Gastrocnemius medialis (tissue), 4 donors: Measurements from ENCODE around the gene MAP3K5. TPM values are rescaled to one million over a fixed set of nuclear protein-coding genes. Genes with fewer than 3 reads are reported as not detected.

Experiments used
- ATAC-seq, 2 donors: fragments of 150-250 bp; one replicate each; pipeline ENCODE4 v1.9.1; 2016
- DNase-seq, 2 donors: peaks; one replicate each; pipeline ENCODE4 v3.0.0-alpha.2; 2019
- H3K27ac ChIP-seq, 4 donors: fragments of 200-600 bp; sonication (generic); 1 replicate in 1 of 4; 2 replicates in 3 of 4; pipeline ENCODE4 v1.5.1; 2016 to 2018; ENCODE audit warnings: mild to moderate bottlenecking in 2 of 4, moderate library complexity in 1 of 4
- H3K27me3 ChIP-seq, 3 donors: fragments of 200-600 bp; sonication (generic) in 2 of 3; 1 replicate in 1 of 3; 2 replicates in 2 of 3; pipeline versions ENCODE4 v1.5.1 to v1.6.0; 2016 to 2019; ENCODE audit warnings: mild to moderate bottlenecking in 1 of 3, moderate library complexity in 1 of 3
- H3K36me3 ChIP-seq, 2 donors: fragments of 200-600 bp; sonication (generic) in 1 of 2; one replicate each; pipeline ENCODE4 v1.5.1; 2017 to 2018
- H3K4me1 ChIP-seq, 2 donors: fragments of 200-600 bp; sonication (generic) in 1 of 2; one replicate each; pipeline ENCODE4 v1.5.1; 2016 to 2017; ENCODE audit warnings: mild to moderate bottlenecking in 2 of 2
- H3K4me3 ChIP-seq, 4 donors: fragments of 200-600 bp; sonication (generic) in 3 of 4; 1 replicate in 1 of 4; 2 replicates in 3 of 4; pipeline ENCODE4 v1.5.1; 2016 to 2019; ENCODE audit warnings: mild to moderate bottlenecking in 2 of 4
- H3K9me3 ChIP-seq, 3 donors: fragments of 200-600 bp; sonication (generic) in 2 of 3; 1 replicate in 1 of 3; 2 replicates in 2 of 3; pipeline ENCODE4 v1.5.1; 2016 to 2019
- POLR2A ChIP-seq, 2 donors: fragments of 450-650 bp; IDR thresholded peaks; one replicate each; pipeline ENCODE4 v1.6.1; 2017; ENCODE audit warnings: antibody characterized with exemption in 2 of 2, mild to moderate bottlenecking in 2 of 2, moderate library complexity in 2 of 2
- in situ Hi-C, 4 donors: fragments of 200-750 bp; cut with MboI; loops; one replicate each; pipeline versions ENCODE4 v1.15.0 to v1.8.0; 2017; ENCODE audit warnings: low sequenced_read_pairs in 4 of 4
- intact Hi-C: fragments of 100-400 bp; cut with DNase I; formaldehyde crosslinking; loops from one replicate; pipeline ENCODE4 v1.15.1; 2023; ENCODE audit warnings: low total_unique reads
- total RNA-seq, 4 donors: library from RNA; depleted of rRNA; stranded (reverse); fragments of >200 nt; gene quantifications; one replicate each; pipeline versions ENCODE4 v1.1.0 to v1.2.3, GENCODE V29; 2016
- TF ChIP-seq, protein P1 (sequence below), 5 experiments: fragments of 450-650 bp in 3 of 5; fragments of 200-600 bp in 2 of 5; sonication (generic) in 2 of 5; IDR thresholded peaks in 4 of 5; conservative IDR thresholded peaks in 1 of 5; 1 replicate in 4 of 5; 2 replicates in 1 of 5; pipeline ENCODE4 v1.5.1; 2016 to 2019; ENCODE audit warnings: antibody characterized with exemption in 5 of 5, mild to moderate bottlenecking in 3 of 5, moderate library complexity in 3 of 5

MAP3K5 gene
- total RNA-seq, 4 donors from 2014 or later: 2.9 to 46.9 (median 4.9) TPM

DNA sequence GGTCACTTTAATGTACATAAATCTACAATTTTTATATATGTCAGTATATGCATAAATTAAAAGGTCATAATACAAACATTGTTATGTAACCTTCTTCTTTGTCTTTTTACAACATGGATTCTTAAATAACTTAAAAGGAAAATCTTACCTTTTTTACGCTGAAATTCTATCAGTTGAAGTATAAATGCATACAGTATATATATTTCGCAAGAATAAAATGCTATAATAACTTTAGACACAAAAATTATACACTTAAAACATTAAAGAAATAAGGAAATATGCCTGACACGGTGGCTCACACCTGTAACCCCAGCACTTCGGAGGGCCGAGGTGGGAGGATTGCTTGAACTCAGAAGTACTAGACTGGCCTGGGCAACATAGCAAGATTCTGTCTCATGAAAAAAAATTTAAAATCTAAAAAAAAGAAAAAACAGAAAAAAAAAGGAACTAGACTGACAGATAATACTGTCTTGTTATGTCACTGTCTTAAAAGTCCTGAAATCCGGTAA lies 132.2 kb downstream of the MAP3K5 start:
- DNase-seq: no peak
- in situ Hi-C loops: no loop called here

DNA sequence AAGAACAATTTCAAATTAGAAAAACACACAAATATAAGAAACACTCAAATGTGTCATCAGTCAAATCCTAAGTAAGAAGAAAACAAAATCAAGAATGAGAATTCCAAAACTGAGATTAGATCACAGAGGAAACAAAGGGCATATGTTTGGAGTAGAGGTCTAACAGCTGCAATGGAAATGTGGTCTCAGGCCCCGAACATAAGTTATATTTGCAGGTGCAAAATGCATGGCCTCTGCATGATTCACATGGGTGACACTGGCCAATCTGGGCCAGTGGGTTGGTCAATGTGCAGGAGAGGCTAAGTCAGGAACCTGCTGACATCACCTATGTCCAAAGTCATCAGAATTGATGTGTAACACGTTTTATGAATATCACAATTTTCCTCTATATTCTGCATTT lies 133.6 kb downstream of the MAP3K5 start:
- no peak overlapping the region for H3K4me3 ChIP-seq
- H3K4me1 ChIP-seq: no peaks in the 10 kb centered on the region
- H3K27me3 ChIP-seq: no peaks in the 10 kb centered on the region
- ATAC-seq (no peak), DNase-seq (no peak)
- no peak overlapping the region for H3K27ac ChIP-seq
- in situ Hi-C loops: no loop called here
- no peak for TF ChIP-seq POLR2A (IDR thresholded peaks at IDR 0.05)
- TF ChIP-seq, protein P1, sequence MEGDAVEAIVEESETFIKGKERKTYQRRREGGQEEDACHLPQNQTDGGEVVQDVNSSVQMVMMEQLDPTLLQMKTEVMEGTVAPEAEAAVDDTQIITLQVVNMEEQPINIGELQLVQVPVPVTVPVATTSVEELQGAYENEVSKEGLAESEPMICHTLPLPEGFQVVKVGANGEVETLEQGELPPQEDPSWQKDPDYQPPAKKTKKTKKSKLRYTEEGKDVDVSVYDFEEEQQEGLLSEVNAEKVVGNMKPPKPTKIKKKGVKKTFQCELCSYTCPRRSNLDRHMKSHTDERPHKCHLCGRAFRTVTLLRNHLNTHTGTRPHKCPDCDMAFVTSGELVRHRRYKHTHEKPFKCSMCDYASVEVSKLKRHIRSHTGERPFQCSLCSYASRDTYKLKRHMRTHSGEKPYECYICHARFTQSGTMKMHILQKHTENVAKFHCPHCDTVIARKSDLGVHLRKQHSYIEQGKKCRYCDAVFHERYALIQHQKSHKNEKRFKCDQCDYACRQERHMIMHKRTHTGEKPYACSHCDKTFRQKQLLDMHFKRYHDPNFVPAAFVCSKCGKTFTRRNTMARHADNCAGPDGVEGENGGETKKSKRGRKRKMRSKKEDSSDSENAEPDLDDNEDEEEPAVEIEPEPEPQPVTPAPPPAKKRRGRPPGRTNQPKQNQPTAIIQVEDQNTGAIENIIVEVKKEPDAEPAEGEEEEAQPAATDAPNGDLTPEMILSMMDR (IDR thresholded peaks at IDR 0.05 in 4 of 5, conservative IDR thresholded peaks at IDR 0.05 in 1 of 5): no peak
- H3K9me3 ChIP-seq: no peaks in the 10 kb centered on the region
- intact Hi-C loops: no loop called here
- H3K36me3 ChIP-seq: peaks cover 0 to 6% of the 10 kb centered on the region in 2 donors

More for the DNA sequence above, 132.2 kb downstream of the MAP3K5 start:
- H3K4me1 ChIP-seq: no peaks in the 10 kb centered on the region
- intact Hi-C loops: no loop called here
- H3K4me3 ChIP-seq: no peak overlapping the region
- H3K9me3 ChIP-seq: no peaks in the 10 kb centered on the region
- no peaks in the 10 kb centered on the region for H3K27me3 ChIP-seq
- TF ChIP-seq POLR2A (IDR thresholded peaks at IDR 0.05): no peak
- TF ChIP-seq, protein P1 (IDR thresholded peaks at IDR 0.05 in 4 of 5, conservative IDR thresholded peaks at IDR 0.05 in 1 of 5): no peak
- no peak overlapping the region for H3K27ac ChIP-seq
- peaks cover 0 to 6% of the 10 kb centered on the region in 2 donors for H3K36me3 ChIP-seq
- no peak for ATAC-seq

DNA sequence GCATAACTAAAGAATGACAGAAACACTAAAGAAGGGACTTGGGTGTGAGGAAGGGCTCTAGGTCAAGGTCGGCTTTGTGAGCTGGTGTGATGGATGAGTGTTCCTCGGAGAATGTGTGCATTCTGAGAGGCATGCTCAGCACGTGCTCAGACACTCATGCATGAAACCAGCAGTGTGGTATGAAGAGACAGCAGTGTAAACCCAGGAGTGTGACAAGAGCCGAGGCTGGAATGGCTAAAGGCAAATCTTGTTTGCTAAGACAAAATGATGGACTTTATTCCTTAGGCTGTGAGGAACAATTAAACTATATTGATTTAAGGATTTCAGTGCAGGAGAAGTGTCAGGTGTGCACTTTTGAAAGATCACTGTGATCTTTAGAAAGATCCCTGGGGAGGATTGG lies 134.6 kb downstream of the MAP3K5 start:
- no peaks in the 10 kb centered on the region for H3K9me3 ChIP-seq
- peaks cover 0 to 6% of the 10 kb centered on the region in 2 donors for H3K36me3 ChIP-seq

DNA sequence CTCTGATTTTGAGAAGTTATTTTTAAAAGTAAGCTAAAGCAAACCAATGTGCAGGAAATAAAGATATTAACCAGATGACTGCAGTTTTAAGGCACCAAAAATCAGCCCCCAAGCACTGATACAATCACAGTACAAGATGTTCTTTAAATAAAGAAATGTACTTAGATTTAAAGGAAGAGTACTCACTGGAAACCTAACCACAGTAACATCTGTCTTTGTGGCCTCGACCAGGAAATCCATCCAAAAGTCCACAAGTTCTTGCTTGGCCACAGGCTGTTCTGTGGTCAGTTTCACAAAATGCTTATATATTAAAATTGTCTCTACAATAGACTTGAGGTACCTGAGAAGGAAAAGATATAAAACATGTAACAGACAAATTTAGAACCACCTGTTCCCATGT lies 136.2 kb downstream of the MAP3K5 start:
- intact Hi-C loops (loop anchor here (2.0 kb wide), 1 partner anchor 13 kb away; no protein-coding TSS in a partner anchor), in situ Hi-C loops (no loop called here)
- H3K4me1 ChIP-seq: no peaks in the 10 kb centered on the region
- no peak overlapping the region for H3K4me3 ChIP-seq
- no peaks in the 10 kb centered on the region for H3K27me3 ChIP-seq
- H3K9me3 ChIP-seq: no peaks in the 10 kb centered on the region
- H3K36me3 ChIP-seq: peaks cover 0 to 6% of the 10 kb centered on the region in 2 donors
- TF ChIP-seq, protein P1 (IDR thresholded peaks at IDR 0.05 in 4 of 5, conservative IDR thresholded peaks at IDR 0.05 in 1 of 5): no peak
- no peak for TF ChIP-seq POLR2A (IDR thresholded peaks at IDR 0.05)
- DNase-seq (no peak), ATAC-seq (no peak)
- H3K27ac ChIP-seq: no peak overlapping the region

More for the DNA sequence above, 134.6 kb downstream of the MAP3K5 start:
- in situ Hi-C loops (no loop called here), intact Hi-C loops (loop anchor here (2.0 kb wide), 1 partner anchor 15 kb away; no protein-coding TSS in a partner anchor)
- no peak overlapping the region for H3K27ac ChIP-seq
- no peak for TF ChIP-seq POLR2A (IDR thresholded peaks at IDR 0.05)
- TF ChIP-seq, protein P1 (IDR thresholded peaks at IDR 0.05 in 4 of 5, conservative IDR thresholded peaks at IDR 0.05 in 1 of 5): no peak
- ATAC-seq: no peak
- no peaks in the 10 kb centered on the region for H3K4me1 ChIP-seq
- no peak overlapping the region for H3K4me3 ChIP-seq
- DNase-seq: no peak
- no peaks in the 10 kb centered on the region for H3K27me3 ChIP-seq
